Subcutaneous adipose tissue (tissue), 4 donors: ENCODE results near the gene CATSPERD. TPM values are rescaled to one million over a fixed set of nuclear protein-coding genes. Genes with fewer than 3 reads are reported as not detected.

Source experiments
- CTCF ChIP-seq: fragments of 450-650 bp; IDR thresholded peaks from one replicate; pipeline ENCODE4 v1.5.1; 2016; ENCODE audit warnings: low read depth, mild to moderate bottlenecking, control low read depth, antibody characterized with exemption, moderate library complexity
- total RNA-seq, 4 donors: library from RNA; depleted of rRNA; stranded (reverse); fragments of >200 nt; gene quantifications; one replicate each; pipeline ENCODE4 v1.1.0, GENCODE V29; 2016

The CATSPERD gene
- total RNA-seq, 4 donors from 2014 or later = not detected

- no peak for TF ChIP-seq CTCF
These were observed 22.4 kb upstream of the CATSPERD start for GRCh38 chr19:5697890-5698634.

DNA sequence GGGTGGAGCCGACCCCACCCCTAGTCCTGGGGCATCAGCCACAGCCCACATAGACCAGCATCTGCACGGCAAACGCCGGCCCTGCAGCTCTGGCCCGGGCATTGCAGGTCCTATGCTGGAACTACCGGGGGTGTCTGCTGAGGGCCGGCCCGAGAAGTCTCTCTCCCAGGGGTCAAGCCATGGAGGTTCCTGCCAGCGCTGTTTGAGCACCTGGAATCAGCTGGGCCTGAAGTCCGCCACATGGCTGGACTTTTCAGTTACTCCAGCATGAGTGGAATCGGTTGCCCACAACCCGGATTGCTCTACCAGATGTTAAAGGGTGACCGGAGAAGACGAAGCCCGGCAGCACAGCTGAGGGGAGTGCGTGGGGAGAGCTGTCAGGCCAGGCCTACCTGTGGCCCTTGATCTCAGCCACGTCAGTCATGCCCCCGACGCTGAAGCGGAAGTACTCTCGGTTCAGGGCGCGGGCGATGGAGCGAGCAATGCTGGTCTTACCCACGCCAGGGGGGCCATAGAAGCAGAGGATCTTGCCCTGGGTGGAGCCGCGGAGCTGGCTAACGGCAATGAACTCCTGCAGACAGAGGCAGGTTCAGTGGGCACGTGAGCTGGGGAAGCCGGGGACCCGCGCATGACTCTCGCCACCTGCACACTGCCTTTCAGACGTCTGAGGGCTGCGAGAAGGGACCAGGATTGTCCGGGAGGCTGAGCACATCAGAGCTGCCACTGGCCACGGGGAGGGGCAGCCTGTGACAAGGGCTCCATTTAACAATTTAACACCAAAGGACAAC is 21.6 kb upstream of the CATSPERD start:
- TF ChIP-seq CTCF = no peak

GRCh38 chr19:5700455-5701092 is 19.9 kb upstream of the CATSPERD start:
- TF ChIP-seq CTCF = no peak

DNA sequence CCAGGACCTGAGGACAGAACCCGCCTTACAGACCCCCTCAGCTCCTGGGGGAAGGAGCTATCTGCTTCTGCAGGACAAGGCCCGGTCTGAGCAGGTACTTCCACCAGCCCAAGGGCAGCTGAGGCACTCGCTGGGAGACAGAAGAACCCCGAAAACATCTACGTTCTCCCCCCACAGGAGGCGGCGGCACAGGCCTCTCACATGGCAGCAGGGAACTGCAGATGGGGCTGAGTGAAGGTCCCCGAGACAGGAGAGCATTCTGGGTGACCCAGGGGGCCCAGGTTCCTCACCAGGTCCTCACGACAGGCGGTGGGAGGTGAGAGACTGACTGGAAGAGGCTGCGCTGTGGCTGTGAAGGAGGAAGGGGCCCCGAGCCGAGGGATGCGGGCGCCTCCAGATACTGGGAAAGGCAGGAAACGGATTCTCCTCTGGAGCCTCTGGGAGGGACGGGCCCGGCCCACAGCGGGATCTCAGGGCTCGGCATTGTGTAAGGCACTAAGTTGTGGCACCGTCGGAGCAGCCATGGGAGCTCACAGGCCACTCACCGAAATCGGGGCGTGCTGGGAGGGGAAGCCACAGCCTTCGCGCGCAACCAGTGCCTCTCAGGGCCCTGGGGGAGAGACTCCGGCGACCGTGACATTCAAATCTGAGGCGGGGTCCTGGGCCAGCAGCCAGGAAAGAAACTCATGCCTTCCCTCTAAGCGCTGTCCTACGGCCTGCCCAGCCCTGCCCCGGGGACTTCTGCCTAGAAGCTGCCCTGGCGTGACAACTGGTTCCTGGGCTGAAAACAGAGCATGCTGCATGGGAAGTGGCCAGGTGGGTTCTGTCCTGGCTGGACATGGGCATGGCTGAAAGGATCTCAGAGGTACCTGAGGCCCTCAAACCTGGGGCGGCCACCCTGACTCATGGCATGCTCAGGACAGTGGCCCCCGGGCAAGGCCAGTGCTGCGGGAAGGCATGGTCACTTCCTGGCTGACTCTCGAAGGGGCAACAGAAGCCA is 16.3 kb upstream of the CATSPERD start:
- TF ChIP-seq CTCF = no peak

DNA sequence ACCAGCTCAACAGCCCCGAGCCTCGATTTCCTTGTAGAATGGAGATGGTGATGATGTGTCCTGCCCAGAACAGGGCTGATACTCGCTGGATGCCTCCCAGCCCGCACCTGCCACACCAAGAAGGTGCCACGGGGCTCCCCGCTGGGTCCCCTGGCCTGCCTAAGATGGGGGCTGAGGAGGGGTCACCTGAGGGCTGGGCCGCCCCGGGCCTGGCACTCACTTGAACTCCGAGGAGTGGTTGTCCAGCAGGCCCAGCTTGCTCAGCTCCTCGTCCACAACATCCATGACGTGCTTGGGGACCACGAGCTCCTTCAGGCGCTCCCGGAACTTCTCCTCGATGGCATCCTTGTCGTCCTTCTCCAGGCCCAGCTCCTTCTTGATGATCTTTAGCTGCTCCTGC is 14.9 kb upstream of the CATSPERD start:
- TF ChIP-seq CTCF = no peak

DNA sequence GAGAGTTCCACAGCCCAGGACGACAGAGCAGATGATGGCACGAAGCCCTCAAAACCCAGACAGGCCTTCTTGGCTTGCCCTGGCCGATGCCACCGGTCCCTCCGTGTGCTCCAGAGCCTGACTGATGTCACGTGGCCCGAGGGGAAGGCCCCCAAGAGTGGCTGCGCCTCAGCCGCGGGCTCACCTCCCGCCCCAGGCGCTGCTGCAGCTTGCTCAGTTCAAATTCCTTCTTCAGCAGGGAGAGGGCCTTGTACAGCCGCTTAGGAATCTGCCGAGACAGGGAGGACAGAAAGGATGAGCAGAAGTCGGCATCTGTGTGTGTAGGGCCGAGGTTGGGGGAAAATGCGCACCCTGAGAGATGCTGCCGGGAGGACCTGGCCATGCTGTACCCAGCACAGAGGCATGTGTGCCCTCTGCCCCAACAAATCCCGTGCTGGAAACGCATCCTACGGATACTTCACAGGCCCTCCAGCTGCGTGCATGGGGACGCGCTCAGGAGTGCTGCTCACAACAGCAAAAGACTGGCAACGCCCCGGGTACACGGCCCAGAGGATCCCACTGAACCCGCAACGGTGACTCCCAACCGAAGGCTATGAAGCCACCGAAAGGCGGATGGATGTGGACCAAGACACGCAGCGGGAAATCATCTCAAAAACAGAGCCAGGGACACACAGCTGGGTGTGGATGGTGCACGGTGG is 13.4 kb upstream of the CATSPERD start:
- no peak for TF ChIP-seq CTCF
